ENCODE results near the gene CLASRP. TPM values are rescaled to one million over a fixed set of nuclear protein-coding genes. Genes with fewer than 3 reads are reported as not detected.

CLASRP gene
- total and polyA plus RNA-seq, 9 of the 15 experiments (the other 6 are each of a cell fraction or from before 2014, with no cell fraction given): 0.94 to 86.3 (median 44.0) TPM

DNA sequence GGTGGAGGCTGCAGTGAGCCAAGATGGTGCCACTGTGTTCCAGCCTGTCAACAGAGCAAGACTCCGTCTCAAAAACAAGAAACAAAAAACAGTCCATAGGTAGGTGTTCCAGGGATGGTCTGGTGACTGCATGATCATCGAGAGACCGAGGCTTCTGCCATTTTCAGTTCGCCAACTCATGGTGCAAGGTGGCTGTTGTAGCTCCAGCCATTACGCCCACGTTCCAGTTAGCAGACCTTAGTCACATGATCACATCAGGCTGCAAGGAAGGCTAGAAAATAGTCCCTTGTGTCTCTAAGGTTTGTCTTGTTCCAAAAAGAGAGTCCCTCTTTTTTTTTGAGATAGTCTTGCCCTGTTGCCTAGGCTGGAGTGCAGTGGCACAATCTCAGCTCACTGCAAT lies 3.1 kb upstream of the CLASRP start (continued):
- TF ChIP-seq CBX8 (IDR thresholded peaks at IDR 0.05; ENCODE audit: borderline replicate concordance, extremely low read depth, low read depth, low read length, poor library complexity, severe bottlenecking) (no peak), NFE2 (IDR thresholded peaks at IDR 0.05; ENCODE audit: low read depth) (peak; percentile 33; the same call in 1 of the 2 replicates), MEF2D (tag; conservative IDR thresholded peaks at IDR 0.05; ENCODE audit: low read depth) (no peak), RBM25 (IDR thresholded peaks at IDR 0.05; ENCODE audit: low read depth, low read length, severe bottlenecking) (peak; percentile 99), RBM22 (IDR thresholded peaks at IDR 0.05; ENCODE audit: low read depth, low read length, poor library complexity, severe bottlenecking) (no peak), TFE3 (CRISPR knock-in tag; IDR thresholded peaks at IDR 0.05) (peak; percentile 78), HMG20A (CRISPR knock-in tag; conservative IDR thresholded peaks at IDR 0.05) (no peak), ZNF395 (CRISPR knock-in tag; IDR thresholded peaks at IDR 0.05) (no peak), IFI16 (CRISPR knock-in tag; IDR thresholded peaks at IDR 0.05) (no peak), MYC (IDR thresholded peaks at IDR 0.05; ENCODE audit: low read depth, low read length) (no peak), MYC (CRISPR knock-in tag; IDR thresholded peaks at IDR 0.05; ENCODE audit: borderline replicate concordance, low read depth) (no peak), ZNF707 (CRISPR knock-in tag; conservative IDR thresholded peaks at IDR 0.05) (no peak), ZNF699 (CRISPR knock-in tag; IDR thresholded peaks at IDR 0.05; ENCODE audit: insufficient replicate concordance) (no peak), USF1 (CRISPR knock-in tag; IDR thresholded peaks at IDR 0.05) (no peak), KAT7 (CRISPR knock-in tag; IDR thresholded peaks at IDR 0.05; ENCODE audit: borderline replicate concordance) (no peak)
- TF ChIP-seq, protein P1, sequence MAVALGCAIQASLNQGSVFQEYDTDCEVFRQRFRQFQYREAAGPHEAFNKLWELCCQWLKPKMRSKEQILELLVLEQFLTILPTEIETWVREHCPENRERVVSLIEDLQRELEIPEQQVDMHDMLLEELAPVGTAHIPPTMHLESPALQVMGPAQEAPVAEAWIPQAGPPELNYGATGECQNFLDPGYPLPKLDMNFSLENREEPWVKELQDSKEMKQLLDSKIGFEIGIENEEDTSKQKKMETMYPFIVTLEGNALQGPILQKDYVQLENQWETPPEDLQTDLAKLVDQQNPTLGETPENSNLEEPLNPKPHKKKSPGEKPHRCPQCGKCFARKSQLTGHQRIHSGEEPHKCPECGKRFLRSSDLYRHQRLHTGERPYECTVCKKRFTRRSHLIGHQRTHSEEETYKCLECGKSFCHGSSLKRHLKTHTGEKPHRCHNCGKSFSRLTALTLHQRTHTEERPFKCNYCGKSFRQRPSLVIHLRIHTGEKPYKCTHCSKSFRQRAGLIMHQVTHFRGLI (CRISPR knock-in tag; IDR thresholded peaks at IDR 0.05): no peak
- TF ChIP-seq, protein P2, sequence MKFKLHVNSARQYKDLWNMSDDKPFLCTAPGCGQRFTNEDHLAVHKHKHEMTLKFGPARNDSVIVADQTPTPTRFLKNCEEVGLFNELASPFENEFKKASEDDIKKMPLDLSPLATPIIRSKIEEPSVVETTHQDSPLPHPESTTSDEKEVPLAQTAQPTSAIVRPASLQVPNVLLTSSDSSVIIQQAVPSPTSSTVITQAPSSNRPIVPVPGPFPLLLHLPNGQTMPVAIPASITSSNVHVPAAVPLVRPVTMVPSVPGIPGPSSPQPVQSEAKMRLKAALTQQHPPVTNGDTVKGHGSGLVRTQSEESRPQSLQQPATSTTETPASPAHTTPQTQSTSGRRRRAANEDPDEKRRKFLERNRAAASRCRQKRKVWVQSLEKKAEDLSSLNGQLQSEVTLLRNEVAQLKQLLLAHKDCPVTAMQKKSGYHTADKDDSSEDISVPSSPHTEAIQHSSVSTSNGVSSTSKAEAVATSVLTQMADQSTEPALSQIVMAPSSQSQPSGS (CRISPR knock-in tag; IDR thresholded peaks at IDR 0.05): no peak
- TF ChIP-seq, protein P3, sequence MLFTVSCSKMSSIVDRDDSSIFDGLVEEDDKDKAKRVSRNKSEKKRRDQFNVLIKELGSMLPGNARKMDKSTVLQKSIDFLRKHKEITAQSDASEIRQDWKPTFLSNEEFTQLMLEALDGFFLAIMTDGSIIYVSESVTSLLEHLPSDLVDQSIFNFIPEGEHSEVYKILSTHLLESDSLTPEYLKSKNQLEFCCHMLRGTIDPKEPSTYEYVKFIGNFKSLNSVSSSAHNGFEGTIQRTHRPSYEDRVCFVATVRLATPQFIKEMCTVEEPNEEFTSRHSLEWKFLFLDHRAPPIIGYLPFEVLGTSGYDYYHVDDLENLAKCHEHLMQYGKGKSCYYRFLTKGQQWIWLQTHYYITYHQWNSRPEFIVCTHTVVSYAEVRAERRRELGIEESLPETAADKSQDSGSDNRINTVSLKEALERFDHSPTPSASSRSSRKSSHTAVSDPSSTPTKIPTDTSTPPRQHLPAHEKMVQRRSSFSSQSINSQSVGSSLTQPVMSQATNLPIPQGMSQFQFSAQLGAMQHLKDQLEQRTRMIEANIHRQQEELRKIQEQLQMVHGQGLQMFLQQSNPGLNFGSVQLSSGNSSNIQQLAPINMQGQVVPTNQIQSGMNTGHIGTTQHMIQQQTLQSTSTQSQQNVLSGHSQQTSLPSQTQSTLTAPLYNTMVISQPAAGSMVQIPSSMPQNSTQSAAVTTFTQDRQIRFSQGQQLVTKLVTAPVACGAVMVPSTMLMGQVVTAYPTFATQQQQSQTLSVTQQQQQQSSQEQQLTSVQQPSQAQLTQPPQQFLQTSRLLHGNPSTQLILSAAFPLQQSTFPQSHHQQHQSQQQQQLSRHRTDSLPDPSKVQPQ (CRISPR knock-in tag; IDR thresholded peaks at IDR 0.05; ENCODE audit: borderline replicate concordance): no peak
